Stimulated activated CD4-positive, alpha-beta T cell treated with anti-CD3 and anti-CD28 coated beads, Interleukin-1b, Interleukin-23, amount 100 ng/mL, for 24 hours (primary cell): Measurements from ENCODE around the gene CDC45.

Source experiments
- DNase-seq, 4 experiments: peaks; one replicate each; pipeline ENCODE4 v3.0.0-alpha.2; 2020; ENCODE audit warnings: low read depth in 4 of 4, low spot score in 1 of 4

Gene CDC45

DNA sequence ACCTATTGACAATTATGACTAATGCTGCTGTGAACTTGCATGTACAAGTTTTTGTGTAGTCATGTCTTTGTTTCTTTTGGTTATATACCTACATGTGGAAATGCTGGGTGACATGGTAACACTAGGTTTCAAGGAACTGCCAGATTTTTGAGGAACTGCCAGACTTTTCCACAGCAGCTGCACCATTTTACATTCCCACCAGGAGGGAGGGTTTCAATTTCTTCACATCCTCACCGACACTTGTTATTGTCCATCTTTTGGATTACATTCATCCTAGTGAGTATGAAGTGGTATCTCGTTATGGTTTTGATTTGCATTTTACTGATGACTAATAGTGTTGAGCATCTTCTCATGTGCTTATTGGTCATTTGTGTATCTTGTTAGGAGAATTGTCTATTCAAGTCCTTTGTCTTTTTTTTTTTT, 31.2 kb downstream of the CDC45 start:
- no peak for DNase-seq

DNA sequence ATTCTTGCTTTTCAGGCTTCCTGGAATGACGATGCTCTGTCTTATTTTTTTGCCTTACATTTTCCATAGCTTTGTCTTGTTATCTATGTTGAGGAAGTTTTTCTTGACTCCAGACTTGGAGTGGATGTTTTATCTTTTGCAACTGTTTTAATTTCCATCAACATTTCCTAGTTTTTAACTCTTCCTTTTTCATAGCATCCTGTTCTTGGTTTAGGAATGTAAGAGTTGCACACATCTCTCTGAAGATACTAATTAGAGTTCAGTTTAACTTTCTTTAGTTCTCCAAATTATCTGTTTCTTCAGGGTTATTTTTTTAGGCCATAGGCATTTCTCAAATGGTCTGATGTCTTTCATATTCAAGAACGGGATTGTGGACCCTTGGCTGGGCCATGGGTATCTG, 34.1 kb downstream of the CDC45 start:
- DNase-seq: no peak

DNA sequence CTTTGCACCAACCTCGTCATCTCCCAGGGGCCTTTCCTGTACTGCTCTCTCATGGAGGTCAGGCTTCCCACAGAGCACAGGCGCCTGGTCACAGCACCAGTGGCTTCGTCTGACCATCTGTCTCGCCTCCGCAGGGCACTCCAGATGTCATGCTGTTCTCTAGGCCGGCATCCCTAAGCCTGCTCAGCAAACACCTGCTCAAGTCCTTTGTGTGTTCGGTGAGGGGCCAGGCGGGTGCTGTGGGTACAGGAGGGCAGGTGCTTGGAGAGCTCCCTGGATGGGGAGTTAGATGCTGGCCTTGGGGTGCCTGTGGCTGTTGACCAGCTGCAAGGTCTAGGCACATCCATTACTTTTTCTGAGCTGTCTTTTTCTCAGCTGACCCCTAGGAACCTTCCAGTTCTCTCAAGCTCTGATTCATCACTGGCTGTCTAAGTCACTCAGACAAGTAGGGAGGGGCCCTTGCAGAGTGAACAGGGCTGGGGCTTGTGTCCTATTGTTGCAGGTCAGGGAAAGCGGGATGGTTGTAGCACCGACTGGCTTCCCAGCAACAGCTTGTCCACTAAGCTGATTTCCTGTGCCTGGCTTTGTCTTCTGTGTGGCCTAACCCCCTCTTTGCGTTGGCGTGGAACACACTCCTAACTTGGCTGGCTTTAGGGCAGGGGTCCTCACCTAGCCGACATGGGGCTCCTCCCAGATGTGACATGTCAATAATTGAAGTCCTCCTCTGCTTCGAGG, 35.3 kb downstream of the CDC45 start:
- no peak for DNase-seq

DNA sequence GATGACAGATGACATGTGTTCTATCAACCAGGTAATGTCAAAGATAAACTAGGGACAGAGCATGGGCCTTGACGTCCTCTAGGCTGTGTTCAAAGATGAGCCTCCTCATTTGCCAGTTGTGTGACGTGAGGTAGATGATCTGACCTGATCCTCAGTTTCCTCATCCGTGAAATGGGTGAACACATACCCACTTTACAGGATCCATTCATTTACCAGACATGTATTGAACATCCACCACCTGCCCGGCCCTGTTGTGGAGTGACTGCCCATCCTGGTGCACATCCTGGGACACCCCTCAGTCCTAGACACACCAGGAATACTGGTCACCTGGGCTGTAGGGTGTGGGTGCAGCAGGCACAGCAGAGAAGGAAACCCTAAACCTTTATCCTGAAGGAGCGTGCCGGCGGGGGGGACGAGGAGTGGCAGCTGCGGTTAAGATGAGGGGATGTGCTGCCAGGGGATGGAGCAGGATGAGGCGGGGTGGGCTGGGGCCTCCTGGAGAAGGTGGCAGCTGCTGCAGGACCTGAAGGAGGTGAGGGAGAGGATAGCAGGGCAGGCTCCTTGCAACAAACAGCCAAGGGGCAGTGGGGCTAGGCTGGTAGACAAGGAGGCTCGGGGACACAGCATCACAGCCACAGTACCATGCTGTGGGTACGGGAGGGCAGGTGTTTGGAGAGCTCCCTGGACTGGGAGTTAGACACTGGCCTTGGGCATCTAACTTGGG, 36.1 kb downstream of the CDC45 start:
- no peak for DNase-seq

DNA sequence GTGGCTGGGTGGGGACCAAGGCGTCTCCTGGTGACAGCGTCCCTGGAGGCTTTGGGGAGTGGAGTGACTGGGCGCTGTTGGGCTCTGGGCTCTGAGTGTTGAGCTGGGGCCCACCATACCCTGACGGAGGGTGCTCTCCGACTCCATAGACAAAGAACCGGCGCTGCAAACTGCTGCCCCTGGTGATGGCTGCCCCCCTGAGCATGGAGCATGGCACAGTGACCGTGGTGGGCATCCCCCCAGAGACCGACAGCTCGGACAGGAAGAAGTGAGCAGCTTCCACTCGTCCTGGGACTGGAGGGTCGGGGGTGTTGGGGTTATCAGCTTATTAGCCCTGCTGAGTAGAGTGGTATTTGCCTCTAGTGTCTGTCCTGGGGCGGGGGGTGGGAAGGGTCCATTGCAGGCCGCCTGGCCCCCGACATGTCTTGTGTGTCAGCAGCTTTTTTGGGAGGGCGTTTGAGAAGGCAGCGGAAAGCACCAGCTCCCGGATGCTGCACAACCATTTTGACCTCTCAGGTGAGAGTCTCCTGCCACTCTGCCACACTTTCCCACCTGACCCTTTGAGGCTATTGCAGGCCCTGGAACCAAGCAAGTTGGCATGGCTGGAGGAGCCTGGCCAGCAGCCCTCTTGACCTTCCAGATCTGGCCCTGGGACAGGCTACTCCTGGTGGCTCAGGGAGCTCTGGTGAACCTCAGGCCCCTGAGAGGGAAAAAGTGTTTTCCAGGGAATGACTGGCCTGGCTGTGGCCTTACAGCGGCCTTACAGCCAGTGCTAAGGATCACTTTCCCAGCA, 36.9 kb downstream of the CDC45 start:
- no peak for DNase-seq

DNA sequence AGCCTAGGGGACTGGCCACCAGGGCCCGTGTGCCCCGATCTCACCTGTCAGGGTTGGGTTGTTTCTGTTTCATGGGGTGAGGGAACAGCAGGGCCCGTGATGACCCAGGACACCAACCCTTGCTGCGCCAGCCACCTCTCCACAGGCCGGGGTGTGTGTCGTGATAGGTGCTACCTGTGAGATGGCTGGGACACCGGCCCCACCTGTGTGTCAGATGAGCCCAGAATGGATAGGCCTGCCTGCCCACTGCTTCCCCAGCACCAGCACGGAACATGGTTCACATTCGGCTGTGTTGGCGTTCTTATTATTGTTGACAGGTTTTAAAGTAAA, 37.4 kb downstream of the CDC45 start:
- DNase-seq: no peak

GRCh38 chr22:19517919-19518611, 38.3 kb downstream of the CDC45 start:
- no peak for DNase-seq

- DNase-seq: no peak
Observed at GRCh38 chr22:19518635-19519034, 38.9 kb downstream of the CDC45 start.

DNA sequence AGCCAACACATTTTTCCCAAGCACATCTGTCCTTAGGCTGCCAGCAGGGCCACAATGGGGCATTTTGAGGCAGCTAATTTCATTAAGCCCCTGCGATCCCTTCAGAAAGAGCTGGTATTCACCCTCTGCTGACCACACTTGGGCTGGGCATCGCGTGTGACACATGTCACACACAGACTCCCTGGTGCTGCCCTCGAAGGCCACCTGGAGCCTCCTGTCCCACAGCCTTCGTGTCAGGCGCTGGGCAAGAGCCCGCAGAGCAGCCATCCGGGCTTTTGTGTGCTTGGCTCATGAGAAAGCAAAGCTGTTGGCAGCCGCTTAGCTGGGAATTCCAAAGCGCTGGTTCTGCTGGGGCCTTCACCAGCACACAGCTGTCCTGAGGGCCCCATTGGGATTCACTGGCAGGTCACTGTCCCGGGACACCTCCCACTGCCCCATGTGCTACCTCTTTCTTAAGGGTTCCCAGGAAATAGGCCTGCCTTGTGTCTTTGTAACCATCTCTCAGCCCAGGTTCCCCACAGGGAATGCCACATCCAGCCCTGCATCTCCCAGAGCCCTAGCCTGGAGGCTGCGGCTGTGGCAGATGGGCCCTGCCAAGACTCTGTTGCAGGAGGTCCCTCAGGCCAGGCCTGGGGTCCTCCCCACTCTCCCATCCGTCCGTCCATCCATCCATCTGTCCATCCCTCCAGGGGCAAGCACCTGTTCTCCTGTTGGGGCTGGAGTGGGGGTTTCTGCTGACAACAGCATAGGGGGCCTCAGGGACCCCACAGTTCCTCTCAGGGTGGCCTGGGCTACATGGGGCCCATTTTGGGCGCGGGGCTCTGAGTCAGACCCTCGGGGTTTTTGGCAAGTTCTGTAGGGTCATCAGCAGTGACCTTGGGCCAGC, 39.6 kb downstream of the CDC45 start:
- no peak for DNase-seq

- DNase-seq: no peak
Observed at GRCh38 chr22:19520007-19520406, 40.3 kb downstream of the CDC45 start.

DNA sequence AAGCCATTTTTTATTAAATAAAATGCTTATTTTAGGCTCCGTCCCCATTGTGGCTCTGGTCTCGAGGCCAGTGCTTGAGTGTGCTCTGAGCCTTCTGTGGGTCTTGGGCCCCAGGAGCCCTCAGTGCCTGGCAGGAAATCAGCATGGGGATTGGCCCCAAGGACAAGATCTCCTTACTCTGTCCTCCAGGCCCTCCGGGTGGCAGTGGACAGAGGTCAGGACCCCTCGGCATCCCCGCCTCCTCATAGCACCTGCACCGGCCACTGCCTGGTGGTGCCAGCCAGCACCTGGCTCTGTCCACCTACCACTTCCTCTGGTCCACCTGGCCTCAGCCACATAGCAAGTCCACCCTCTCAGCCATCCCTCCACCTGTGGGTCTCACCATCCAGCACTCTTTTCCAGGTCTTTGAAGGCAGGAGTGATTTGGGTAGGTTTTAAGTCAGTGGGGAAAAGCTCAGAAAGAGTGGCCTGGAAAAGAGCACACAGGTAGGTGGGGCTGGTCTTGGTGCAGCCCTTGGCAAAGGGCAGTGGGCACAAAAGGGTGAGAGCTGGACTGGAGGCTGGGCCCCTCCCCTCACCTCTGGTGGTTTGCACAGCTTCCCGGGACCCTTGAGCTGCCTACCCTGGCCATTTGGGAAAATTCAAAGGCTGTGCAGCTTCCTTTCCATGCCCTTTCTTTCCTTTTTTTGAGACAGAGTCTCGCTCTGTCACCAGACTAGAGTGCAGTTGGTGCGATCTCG, 41.0 kb downstream of the CDC45 start:
- DNase-seq: no peak

- no peak for DNase-seq
Observed at GRCh38 chr22:19522190-19522880, 42.6 kb downstream of the CDC45 start.

- no peak for DNase-seq
Observed at GRCh38 chr22:19522881-19523239, 43.1 kb downstream of the CDC45 start.

GRCh38 chr22:19523240-19524169, 43.8 kb downstream of the CDC45 start:
- DNase-seq: peak in 1 of 4 experiments; percentile 14

GRCh38 chr22:19524170-19525115, 44.7 kb downstream of the CDC45 start, which contains the start of gene CLDN5:
TSS of gene CLDN5 (minus strand) at chr22:19524410. CDS start at chr22:19524255, 155 bp downstream.
- DNase-seq: no peak

- no peak for DNase-seq
Observed at GRCh38 chr22:19525116-19525660, 45.5 kb downstream of the CDC45 start.

DNA sequence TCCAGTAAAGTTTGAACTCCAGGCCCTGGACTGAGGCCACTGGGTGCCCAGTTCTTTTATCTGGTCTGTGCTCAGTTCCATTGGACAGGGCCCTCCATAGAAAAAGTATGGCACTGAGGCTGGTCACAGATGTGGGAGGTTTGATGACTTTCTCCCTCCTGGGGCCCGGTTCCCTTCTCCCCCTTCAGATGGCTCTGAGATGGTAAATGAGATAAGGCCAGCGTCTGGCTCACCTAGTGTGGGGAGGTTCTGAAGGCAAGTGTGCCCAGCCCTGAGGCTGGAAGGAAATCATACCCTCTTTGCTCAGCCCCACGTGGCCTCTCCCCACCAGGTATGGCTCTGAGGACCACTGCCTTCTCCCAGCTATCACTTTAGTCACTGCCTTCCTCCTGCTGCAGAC, 45.9 kb downstream of the CDC45 start:
- no peak for DNase-seq
